Natural killer cell (primary cell): ENCODE data around the gene AOPEP. TPM values are rescaled to one million over a fixed set of nuclear protein-coding genes. Genes with fewer than 3 reads are reported as not detected.

ENCODE experiments used
- ATAC-seq, 3 donors: fragments of 150-1000 bp in 2 of 3; fragments of 200-7000 bp in 1 of 3; cut with Tn5 transposase; 1 replicate in 1 of 3; 2 replicates in 2 of 3; pipeline ENCODE4 v1.10.0; 2021; ENCODE audit warnings: mild to moderate bottlenecking in 2 of 3, moderate library complexity in 2 of 3
- DNase-seq, 2 donors: peaks; one replicate each; pipeline versions ENCODE4 v3.0.0 to v3.0.0-alpha.2; 2013 to 2021; ENCODE audit warnings: mixed read lengths in 1 of 2
- H3K27ac ChIP-seq: one replicate; pipeline ENCODE4 v1.5.1; 2013; ENCODE audit warnings: mild to moderate bottlenecking, low read length
- H3K27me3 ChIP-seq: one replicate; pipeline ENCODE4 v1.6.1; 2013; ENCODE audit warnings: low read length; ENCODE audit not compliant: control insufficient read depth, insufficient read depth
- H3K36me3 ChIP-seq: one replicate; pipeline ENCODE4 v1.6.1; 2013; ENCODE audit warnings: low read length; ENCODE audit not compliant: control insufficient read depth, insufficient read depth
- H3K4me1 ChIP-seq: one replicate; pipeline ENCODE4 v1.6.1; 2013; ENCODE audit warnings: low read length; ENCODE audit not compliant: control insufficient read depth, insufficient read depth
- H3K4me3 ChIP-seq: one replicate; pipeline ENCODE4 v1.5.1; 2013; ENCODE audit warnings: low read length
- H3K9me3 ChIP-seq: one replicate; pipeline ENCODE4 v1.6.1; 2013; ENCODE audit warnings: low read length; ENCODE audit not compliant: control insufficient read depth, insufficient read depth
- H3K27ac Mint-ChIP-seq, 2 donors: one replicate each; pipeline ENCODE4 v1.8.0; 2022; ENCODE audit warnings: mild to moderate bottlenecking in 2 of 2, mixed read lengths in 2 of 2, moderate library complexity in 1 of 2
- H3K27me3 Mint-ChIP-seq, 2 donors: one replicate each; pipeline ENCODE4 v1.8.0; 2022; ENCODE audit warnings: low read depth in 2 of 2, mixed read lengths in 2 of 2
- H3K36me3 Mint-ChIP-seq: one replicate; pipeline ENCODE4 v1.8.0; 2022; ENCODE audit warnings: mixed read lengths
- H3K4me1 Mint-ChIP-seq, 2 donors: one replicate each; pipeline ENCODE4 v1.8.0; 2022; ENCODE audit warnings: mixed read lengths in 2 of 2
- H3K4me3 Mint-ChIP-seq: one replicate; pipeline ENCODE4 v1.8.0; 2022; ENCODE audit warnings: mild to moderate bottlenecking, moderate library complexity, mixed read lengths
- H3K9me3 Mint-ChIP-seq, 2 donors: one replicate each; pipeline ENCODE4 v1.8.0; 2022; ENCODE audit warnings: mixed read lengths in 2 of 2
- CTCF ChIP-seq: fragments of 200-600 bp; IDR thresholded peaks from one replicate; pipeline ENCODE4 v1.8.0; 2022; ENCODE audit warnings: antibody characterized with exemption
- WGBS: methylation state at CpG from one replicate; pipeline ENCODE4 v1.1.7; 2013; ENCODE audit warnings: missing lambda C conversion rate; ENCODE audit not compliant: insufficient coverage; 5-methylcytosine and 5-hydroxymethylcytosine counted together
- intact Hi-C: fragments of 100-400 bp; cut with micrococcal nuclease; formaldehyde crosslinking; loops from one replicate; pipeline ENCODE4 v1.14.2; 2022
- total RNA-seq, 4 donors: library from RNA; stranded (reverse); fragments of 120-200 nt in 1 of 4; gene quantifications; one replicate each; pipeline versions ENCODE4 v1.2.3 to v1.2.4, GENCODE V29; 2013 to 2022

AOPEP gene
- total RNA-seq, 3 donors from 2014 or later (not counting 1 experiment from before 2014, with no cell fraction given): 20.1 to 22.6 (median 20.6) TPM

- H3K4me3 Mint-ChIP-seq: no peak overlapping the region
- no peaks in the 10 kb centered on the region for H3K4me1 Mint-ChIP-seq
- H3K9me3 Mint-ChIP-seq: no peaks in the 10 kb centered on the region
- no peaks in the 10 kb centered on the region for H3K36me3 ChIP-seq
- 96% methylated on average over 12 of the region's 12 CpGs for WGBS
- no peaks in the 10 kb centered on the region for H3K27me3 ChIP-seq
- H3K27me3 Mint-ChIP-seq: no peaks in the 10 kb centered on the region
- H3K4me3 ChIP-seq: no peak overlapping the region
- TF ChIP-seq CTCF: no peak
- ATAC-seq (no peak), DNase-seq (no peak)
- no peaks in the 10 kb centered on the region for H3K9me3 ChIP-seq
- H3K27ac ChIP-seq: no peak overlapping the region
- intact Hi-C loops: no loop called here
- H3K27ac Mint-ChIP-seq: no peak overlapping the region
- no peaks in the 10 kb centered on the region for H3K4me1 ChIP-seq
- no peaks in the 10 kb centered on the region for H3K36me3 Mint-ChIP-seq
These were observed 374.8 kb downstream of the AOPEP start for GRCh38 chr9:95101326-95101725.

GRCh38 chr9:95102001-95102433 is 375.5 kb downstream of the AOPEP start:
- Histone ChIP-seq H3K4me3 (no peak overlapping the region), H3K4me1 (no peaks in the 10 kb centered on the region), H3K27me3 (no peaks in the 10 kb centered on the region), H3K27ac (no peak overlapping the region), H3K36me3 (peaks cover 2% of the 10 kb centered on the region), H3K9me3 (no peaks in the 10 kb centered on the region)
- no peak overlapping the region for H3K27ac Mint-ChIP-seq
- 95% methylated on average over 8 of the region's 8 CpGs for WGBS
- DNase-seq (no peak), ATAC-seq (no peak)
- no peaks in the 10 kb centered on the region for H3K9me3 Mint-ChIP-seq
- no peak overlapping the region for H3K4me3 Mint-ChIP-seq
- TF ChIP-seq CTCF: no peak
- H3K36me3 Mint-ChIP-seq: no peaks in the 10 kb centered on the region
- H3K4me1 Mint-ChIP-seq: no peaks in the 10 kb centered on the region
- no peaks in the 10 kb centered on the region for H3K27me3 Mint-ChIP-seq
- intact Hi-C loops: no loop called here

DNA sequence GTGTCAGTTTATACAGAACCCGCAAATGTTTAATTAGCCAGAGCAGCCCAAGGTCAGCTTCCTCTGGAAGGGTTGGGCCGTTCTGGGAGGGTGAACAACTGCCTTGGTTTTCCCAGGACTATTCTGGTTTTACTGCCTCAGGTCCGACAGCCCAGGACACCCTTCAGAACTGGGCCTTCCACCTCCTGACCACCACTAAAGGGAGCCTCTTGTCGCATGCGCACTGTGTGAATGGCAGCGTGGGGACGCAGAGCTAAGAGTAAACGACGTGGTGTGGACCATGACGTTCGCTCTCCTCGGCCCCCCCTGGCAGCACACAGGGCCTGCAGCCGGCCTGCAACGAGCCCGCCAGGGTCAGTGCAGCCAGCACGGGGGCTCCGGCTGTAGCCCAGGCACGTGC is 376.1 kb downstream of the AOPEP start:
- Histone ChIP-seq H3K27ac (no peak overlapping the region), H3K9me3 (no peaks in the 10 kb centered on the region), H3K27me3 (no peaks in the 10 kb centered on the region), H3K4me3 (no peak overlapping the region), H3K36me3 (peaks cover 2% of the 10 kb centered on the region), H3K4me1 (no peaks in the 10 kb centered on the region)
- WGBS: 98% methylated on average over 18 of the region's 18 CpGs
- H3K4me3 Mint-ChIP-seq: no peak overlapping the region
- no peak for TF ChIP-seq CTCF
- no peaks in the 10 kb centered on the region for H3K4me1 Mint-ChIP-seq
- no peaks in the 10 kb centered on the region for H3K36me3 Mint-ChIP-seq
- intact Hi-C loops: no loop called here
- ATAC-seq (no peak), DNase-seq (no peak)
- H3K27ac Mint-ChIP-seq: no peak overlapping the region
- H3K9me3 Mint-ChIP-seq: no peaks in the 10 kb centered on the region
- H3K27me3 Mint-ChIP-seq: no peaks in the 10 kb centered on the region

DNA sequence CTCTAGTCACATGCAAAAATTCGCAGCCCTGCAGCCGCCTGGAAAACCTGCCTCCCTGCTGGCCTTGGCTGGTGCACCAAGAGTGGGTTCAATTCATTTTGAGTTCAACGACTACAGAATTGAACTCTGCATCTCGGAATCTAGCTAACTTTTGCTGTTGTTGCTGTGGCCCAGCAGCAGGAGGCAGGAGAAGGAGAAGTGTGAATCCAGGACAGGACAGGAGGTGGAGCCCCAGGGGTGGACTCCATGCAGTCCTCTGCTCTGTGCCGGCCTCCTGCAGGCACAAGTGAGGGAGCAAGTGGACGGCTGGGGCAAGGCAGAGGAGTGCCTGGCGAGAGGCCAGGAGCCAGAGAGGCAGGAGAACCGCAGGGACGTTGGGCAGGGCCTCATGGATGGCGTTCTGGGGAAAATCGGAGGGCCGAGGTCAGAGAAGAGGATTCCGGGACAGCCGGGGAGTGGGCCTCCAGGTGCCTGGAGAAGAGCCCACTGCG is 376.8 kb downstream of the AOPEP start:
- DNase-seq (no peak), ATAC-seq (no peak)
- Histone ChIP-seq H3K4me1 (no peaks in the 10 kb centered on the region), H3K27me3 (no peaks in the 10 kb centered on the region), H3K9me3 (no peaks in the 10 kb centered on the region), H3K4me3 (no peak overlapping the region), H3K27ac (no peak overlapping the region), H3K36me3 (peaks cover 2% of the 10 kb centered on the region)
- no peaks in the 10 kb centered on the region for H3K36me3 Mint-ChIP-seq
- WGBS: 95% methylated on average over 15 of the region's 15 CpGs
- H3K4me3 Mint-ChIP-seq: no peak overlapping the region
- H3K4me1 Mint-ChIP-seq: no peaks in the 10 kb centered on the region
- H3K27ac Mint-ChIP-seq: no peak overlapping the region
- TF ChIP-seq CTCF: no peak
- H3K27me3 Mint-ChIP-seq: no peaks in the 10 kb centered on the region
- no peaks in the 10 kb centered on the region for H3K9me3 Mint-ChIP-seq
- intact Hi-C loops: no loop called here
